ENCODE measurements around the gene FARS2. TPM values are rescaled to one million over a fixed set of nuclear protein-coding genes. Genes with fewer than 3 reads are reported as not detected.

Gene FARS2
- total and polyA plus RNA-seq, 2 experiments from 2014 or later: 9.9 to 15.4 TPM

DNA sequence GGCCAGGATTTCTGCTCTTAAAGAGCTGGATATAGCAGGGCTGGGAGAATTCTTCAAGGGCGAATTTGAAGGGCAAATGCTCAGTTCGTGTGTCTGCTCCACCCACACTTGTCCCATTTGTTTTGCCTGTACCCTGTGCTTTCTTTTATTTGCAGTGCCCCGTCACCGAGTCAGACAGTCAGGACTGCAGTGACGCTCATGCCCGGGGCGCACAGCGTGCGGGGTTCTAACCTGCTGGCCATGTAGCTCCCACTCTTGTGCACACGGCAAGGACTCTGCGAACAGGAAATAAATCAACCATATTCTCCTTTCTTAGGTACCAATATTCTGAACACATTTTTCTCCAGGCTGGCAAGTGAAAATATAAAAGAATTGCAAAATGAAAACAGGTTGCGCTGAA is 18.2 kb upstream of the FARS2 start:
- no peak for DNase-seq (ENCODE audit: low spot score)
- H3K4me1 ChIP-seq (ENCODE audit: insufficient read depth): no peaks in the 10 kb centered on the region
- no peaks in the 10 kb centered on the region for H3K9me3 ChIP-seq (ENCODE audit: low read depth)
- peaks cover 6% of the 10 kb centered on the region for H3K79me2 ChIP-seq
- no peak overlapping the region for H3K27ac ChIP-seq
- H3K9me2 ChIP-seq (replicated peaks; ENCODE audit: insufficient read depth): no peaks in the 10 kb centered on the region
- no peak for TF ChIP-seq EZH2phosphoT487 (IDR thresholded peaks at IDR 0.05; ENCODE audit: low read depth, severe bottlenecking, unreplicated experiment)
- TF ChIP-seq, protein P1, sequence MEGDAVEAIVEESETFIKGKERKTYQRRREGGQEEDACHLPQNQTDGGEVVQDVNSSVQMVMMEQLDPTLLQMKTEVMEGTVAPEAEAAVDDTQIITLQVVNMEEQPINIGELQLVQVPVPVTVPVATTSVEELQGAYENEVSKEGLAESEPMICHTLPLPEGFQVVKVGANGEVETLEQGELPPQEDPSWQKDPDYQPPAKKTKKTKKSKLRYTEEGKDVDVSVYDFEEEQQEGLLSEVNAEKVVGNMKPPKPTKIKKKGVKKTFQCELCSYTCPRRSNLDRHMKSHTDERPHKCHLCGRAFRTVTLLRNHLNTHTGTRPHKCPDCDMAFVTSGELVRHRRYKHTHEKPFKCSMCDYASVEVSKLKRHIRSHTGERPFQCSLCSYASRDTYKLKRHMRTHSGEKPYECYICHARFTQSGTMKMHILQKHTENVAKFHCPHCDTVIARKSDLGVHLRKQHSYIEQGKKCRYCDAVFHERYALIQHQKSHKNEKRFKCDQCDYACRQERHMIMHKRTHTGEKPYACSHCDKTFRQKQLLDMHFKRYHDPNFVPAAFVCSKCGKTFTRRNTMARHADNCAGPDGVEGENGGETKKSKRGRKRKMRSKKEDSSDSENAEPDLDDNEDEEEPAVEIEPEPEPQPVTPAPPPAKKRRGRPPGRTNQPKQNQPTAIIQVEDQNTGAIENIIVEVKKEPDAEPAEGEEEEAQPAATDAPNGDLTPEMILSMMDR (IDR thresholded peaks at IDR 0.05; ENCODE audit: poor library complexity): no peak
- no peak for TF ChIP-seq EZH2 (IDR thresholded peaks at IDR 0.05; ENCODE audit: borderline replicate concordance)
- H3K36me3 ChIP-seq (replicated peaks; ENCODE audit: insufficient read depth, low read depth): no peaks in the 10 kb centered on the region
- no peak overlapping the region for H3K4me3 ChIP-seq
- no peaks in the 10 kb centered on the region for H4K20me1 ChIP-seq (ENCODE audit: insufficient read depth, poor library complexity, severe bottlenecking)
- 91% methylated on average over 12 of the region's 12 CpGs for WGBS (ENCODE audit: low lambda C conversion rate, missing lambda C conversion rate)
- H2AFZ ChIP-seq: no peak overlapping the region
- no peak overlapping the region for H3K4me2 ChIP-seq
- H3K27me3 ChIP-seq: no peaks in the 10 kb centered on the region

DNA sequence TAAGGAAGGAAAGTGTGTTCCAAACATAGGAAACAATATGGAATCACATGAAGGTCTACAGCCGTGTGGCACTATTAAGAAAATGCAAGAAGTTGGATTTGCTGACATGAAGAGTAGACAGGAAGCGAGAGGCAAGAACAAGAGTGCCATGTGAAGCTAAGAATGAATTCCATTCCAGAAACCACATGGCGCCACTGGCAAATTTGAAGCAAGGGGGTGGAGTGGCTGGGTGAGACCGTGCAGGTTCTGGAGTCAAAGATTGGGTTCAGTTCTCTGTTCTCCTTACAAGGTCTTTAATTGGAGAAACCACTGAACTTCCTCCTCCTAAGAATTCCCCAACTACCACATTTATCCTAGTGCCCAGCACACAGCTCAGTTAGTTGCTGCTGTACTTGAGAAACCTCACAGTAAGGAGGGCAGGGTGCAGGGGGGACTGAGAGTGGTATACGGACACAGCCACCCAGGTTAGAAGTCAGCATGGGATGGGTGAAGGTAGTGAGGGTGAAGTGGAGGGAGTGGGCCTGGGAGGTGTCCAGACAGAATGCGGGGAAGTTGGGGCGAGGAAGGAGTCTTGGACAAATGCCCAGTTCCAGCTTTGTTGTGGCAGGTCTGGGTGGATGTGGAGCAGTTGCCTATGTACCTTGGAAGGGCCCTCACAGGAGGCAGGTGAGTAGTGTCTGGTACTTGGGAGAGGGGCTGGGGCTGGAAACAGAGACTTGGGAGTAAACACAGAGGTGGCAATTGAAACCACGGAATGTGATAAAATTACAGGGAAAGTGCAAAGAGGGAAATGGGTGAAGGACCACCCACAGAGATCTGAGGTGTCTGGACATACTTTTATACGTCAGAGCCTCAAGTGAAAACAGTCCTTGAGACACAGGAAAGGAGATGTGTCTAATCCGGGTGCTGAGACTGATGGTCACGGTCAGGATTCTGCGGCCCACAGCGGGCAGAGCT is 14.9 kb upstream of the FARS2 start:
- Histone ChIP-seq H3K4me1 (ENCODE audit: insufficient read depth) (no peaks in the 10 kb centered on the region), H4K20me1 (ENCODE audit: insufficient read depth, poor library complexity, severe bottlenecking) (no peaks in the 10 kb centered on the region), H3K27ac (no peak overlapping the region), H3K9me2 (replicated peaks; ENCODE audit: insufficient read depth) (no peaks in the 10 kb centered on the region), H2AFZ (no peak overlapping the region), H3K9me3 (ENCODE audit: low read depth) (no peaks in the 10 kb centered on the region), H3K4me3 (no peak overlapping the region), H3K36me3 (replicated peaks; ENCODE audit: insufficient read depth, low read depth) (no peaks in the 10 kb centered on the region), H3K79me2 (peaks cover 6% of the 10 kb centered on the region), H3K4me2 (no peak overlapping the region), H3K27me3 (no peaks in the 10 kb centered on the region)
- 80% methylated on average over 13 of the region's 13 CpGs for WGBS (ENCODE audit: low lambda C conversion rate, missing lambda C conversion rate)
- DNase-seq (ENCODE audit: low spot score): no peak
- TF ChIP-seq, protein P1 (IDR thresholded peaks at IDR 0.05; ENCODE audit: poor library complexity): no peak
- no peak for TF ChIP-seq EZH2 (IDR thresholded peaks at IDR 0.05; ENCODE audit: borderline replicate concordance)
- TF ChIP-seq EZH2phosphoT487 (IDR thresholded peaks at IDR 0.05; ENCODE audit: low read depth, severe bottlenecking, unreplicated experiment): no peak

DNA sequence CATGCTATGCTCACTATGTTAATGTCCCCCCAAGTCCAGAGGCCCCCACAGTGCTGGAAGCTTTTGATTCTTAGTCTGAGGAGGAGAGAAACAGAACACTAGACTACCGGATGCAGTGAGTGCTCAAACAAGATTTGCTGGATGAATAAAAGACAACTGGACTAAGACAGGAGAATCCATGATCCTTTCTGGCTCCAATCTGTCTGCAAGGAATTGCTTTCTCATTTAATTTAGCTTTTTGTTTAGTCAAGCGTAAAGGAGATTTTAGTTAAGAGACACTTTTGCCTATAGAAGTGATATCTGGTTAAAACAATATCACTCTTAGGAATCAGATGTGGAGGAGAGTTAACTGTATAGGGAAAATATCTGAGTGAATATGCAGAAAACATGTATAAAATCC is 14.1 kb upstream of the FARS2 start:
- Histone ChIP-seq H3K79me2 (peaks cover 6% of the 10 kb centered on the region), H3K4me2 (no peak overlapping the region), H3K36me3 (replicated peaks; ENCODE audit: insufficient read depth, low read depth) (no peaks in the 10 kb centered on the region), H3K27me3 (no peaks in the 10 kb centered on the region), H3K4me3 (no peak overlapping the region), H3K9me3 (ENCODE audit: low read depth) (no peaks in the 10 kb centered on the region), H2AFZ (no peak overlapping the region), H3K4me1 (ENCODE audit: insufficient read depth) (no peaks in the 10 kb centered on the region), H3K27ac (no peak overlapping the region), H3K9me2 (replicated peaks; ENCODE audit: insufficient read depth) (no peaks in the 10 kb centered on the region), H4K20me1 (ENCODE audit: insufficient read depth, poor library complexity, severe bottlenecking) (no peaks in the 10 kb centered on the region)
- DNase-seq (ENCODE audit: low spot score): no peak
- 78% methylated on average over 2 of the region's 2 CpGs for WGBS (ENCODE audit: low lambda C conversion rate, missing lambda C conversion rate)
- TF ChIP-seq EZH2 (IDR thresholded peaks at IDR 0.05; ENCODE audit: borderline replicate concordance) (no peak), EZH2phosphoT487 (IDR thresholded peaks at IDR 0.05; ENCODE audit: low read depth, severe bottlenecking, unreplicated experiment) (no peak)
- TF ChIP-seq, protein P1 (IDR thresholded peaks at IDR 0.05; ENCODE audit: poor library complexity): no peak

All from hepatocyte (in vitro differentiated cells).